Esophagus squamous epithelium (tissue), 4 donors: ENCODE measurements around the gene CDK13.

Source experiments
- CTCF ChIP-seq, 6 experiments: fragments of 450-650 bp in 4 of 6; fragments of 200-600 bp in 2 of 6; sonication (generic) in 2 of 6; IDR thresholded peaks; one replicate each; pipeline ENCODE4 v1.5.1; 2016 to 2019; ENCODE audit warnings: antibody characterized with exemption in 6 of 6, mild to moderate bottlenecking in 4 of 6, moderate library complexity in 4 of 6
- POLR2A ChIP-seq, 4 donors: fragments of 450-650 bp; IDR thresholded peaks; one replicate each; pipeline ENCODE4 v1.6.1; 2017; ENCODE audit warnings: antibody characterized with exemption in 4 of 4, mild to moderate bottlenecking in 4 of 4, moderate library complexity in 3 of 4

GRCh38 chr7:40105879-40106473 is 155.9 kb downstream of the CDK13 start:
- TF ChIP-seq CTCF (IDR thresholded peaks at IDR 0.05): no peak
- no peak for TF ChIP-seq POLR2A (IDR thresholded peaks at IDR 0.05)
